ENCODE measurements around the gene FAAP24. TPM values are rescaled to one million over a fixed set of nuclear protein-coding genes. Genes with fewer than 3 reads are reported as not detected.

FAAP24 gene
- 2.4 and 2.9 TPM in 2 replicates for total RNA-seq

GRCh38 chr19:32971715-32972540 is at the start of gene FAAP24, which contains the start of gene CEP89:
FAAP24 (plus strand) TSS chr19:32972242; CDS start chr19:32973197, 955 bp downstream.
CEP89 (minus strand) TSS chr19:32971958; CDS start chr19:32971874, 84 bp downstream.

Other genes starting within 250 kb of the FAAP24 start
- 0.16 TPM in 1 of 2 replicates, not detected in the other for gene SLC7A9, start 102.5 kb upstream of the FAAP24 start, total RNA-seq
- gene CEP89, start 284 bp upstream of the FAAP24 start, total RNA-seq, result 24.2 and 24.5 TPM in 2 replicates
- gene RHPN2, start 92.6 kb downstream of the FAAP24 start, total RNA-seq, result 4.7 and 7.3 TPM in 2 replicates
- 6.2 and 7.5 TPM in 2 replicates for gene GPATCH1, start 108.9 kb downstream of the FAAP24 start, total RNA-seq
- gene WDR88, start 159.9 kb downstream of the FAAP24 start, total RNA-seq, result not detected in 2 replicates
- 32.8 and 37.0 TPM in 2 replicates for gene LRP3, start 222.1 kb downstream of the FAAP24 start, total RNA-seq

Data from hair follicle dermal papilla cell (primary cell).